Measurements from ENCODE around the gene AGFG1.
A peak's percentile ranks its signal among the peaks of the same experiment; 100 is the strongest.
"Not testable (repeated sequence)": the region's sequence is repeated elsewhere in the genome, so short reads cannot be mapped to it uniquely, and the experiment has no call there.

The AGFG1 gene

GRCh38 chr2:227517724-227518123 lies 45.8 kb downstream of the AGFG1 start:
- TF ChIP-seq CTCF (conservative IDR thresholded peaks at IDR 0.05; ENCODE audit: low read depth), result no peak
- ChIA-PET POLR2A (ENCODE audit: low non-redundant PET) (no interaction called here), CTCF (interaction anchor here (0.9 kb wide), 1 partner anchor 46 kb away, joined by 4 read pairs; no protein-coding TSS in a partner anchor)
- DNase-seq (ENCODE audit: low spot score), result no peak
- no peak overlapping the region for H3K27ac ChIP-seq

- peak; percentile 13 for DNase-seq (ENCODE audit: low spot score)
- POLR2A ChIA-PET (ENCODE audit: low non-redundant PET), result not testable (repeated sequence)
- CTCF ChIA-PET, result interaction anchor here (0.9 kb wide), 1 partner anchor 47 kb away, joined by 4 read pairs; no protein-coding TSS in a partner anchor
- peak overlapping the region; percentile 38; the same call in 1 of the 2 replicates for H3K27ac ChIP-seq
Measured at GRCh38 chr2:227518278-227518865, 46.4 kb downstream of the AGFG1 start.

- H3K27ac ChIP-seq; POLR2A ChIA-PET (ENCODE audit: low non-redundant PET); DNase-seq (ENCODE audit: low spot score); CTCF ChIA-PET: not testable (repeated sequence)
Measured at GRCh38 chr2:227521178-227521577, 49.2 kb downstream of the AGFG1 start.

- CTCF ChIA-PET, result no interaction called here
- POLR2A ChIA-PET (ENCODE audit: low non-redundant PET), result no interaction called here
- no peak for DNase-seq (ENCODE audit: low spot score)
- H3K27ac ChIP-seq, result no peak overlapping the region
- no peak for TF ChIP-seq CTCF (conservative IDR thresholded peaks at IDR 0.05; ENCODE audit: low read depth)
Measured at GRCh38 chr2:227524665-227525064, 52.7 kb downstream of the AGFG1 start.

GRCh38 chr2:227527351-227527750 lies 55.4 kb downstream of the AGFG1 start:
- CTCF ChIA-PET, result no interaction called here

GRCh38 chr2:227528803-227529202 lies 56.8 kb downstream of the AGFG1 start:
- DNase-seq (ENCODE audit: low spot score), result no peak
- no peak for TF ChIP-seq CTCF (conservative IDR thresholded peaks at IDR 0.05; ENCODE audit: low read depth)
- POLR2A ChIA-PET (ENCODE audit: low non-redundant PET), result no interaction called here
- CTCF ChIA-PET, result interaction anchor here (1.1 kb wide), 1 partner anchor 8 kb away, joined by 3 read pairs; no protein-coding TSS in a partner anchor
- H3K27ac ChIP-seq, result no peak overlapping the region

More at GRCh38 chr2:227527351-227527750, 55.4 kb downstream of the AGFG1 start:
- H3K27ac ChIP-seq, result no peak overlapping the region
- POLR2A ChIA-PET (ENCODE audit: low non-redundant PET), result no interaction called here
- no peak for TF ChIP-seq CTCF (conservative IDR thresholded peaks at IDR 0.05; ENCODE audit: low read depth)
- DNase-seq (ENCODE audit: low spot score), result no peak

GRCh38 chr2:227529871-227530270 lies 57.9 kb downstream of the AGFG1 start:
- ChIA-PET POLR2A (ENCODE audit: low non-redundant PET) (no interaction called here), CTCF (no interaction called here)
- TF ChIP-seq CTCF (conservative IDR thresholded peaks at IDR 0.05; ENCODE audit: low read depth), result no peak
- no peak overlapping the region for H3K27ac ChIP-seq
- no peak for DNase-seq (ENCODE audit: low spot score)

- ChIA-PET CTCF (no interaction called here), POLR2A (ENCODE audit: low non-redundant PET) (no interaction called here)
- DNase-seq (ENCODE audit: low spot score), result no peak
- TF ChIP-seq CTCF (conservative IDR thresholded peaks at IDR 0.05; ENCODE audit: low read depth), result no peak
- no peak overlapping the region for H3K27ac ChIP-seq
Measured at GRCh38 chr2:227534714-227535113, 62.8 kb downstream of the AGFG1 start.
